Measurements from ENCODE around the gene FARS2. TPM values are rescaled to one million over a fixed set of nuclear protein-coding genes. Genes with fewer than 3 reads are reported as not detected.
"Not testable (repeated sequence)": the region's sequence is repeated elsewhere in the genome, so short reads cannot be mapped to it uniquely, and the experiment has no call there.

FARS2 gene
- total and polyA plus RNA-seq, 5 experiments from 2014 or later, result 13.6 to 39.1 (median 28.1) TPM

GRCh38 chr6:5556011-5556410, 294.7 kb downstream of the FARS2 start:
- POLR2A ChIA-PET, result interaction anchor here (0.6 kb wide), 1 partner anchor 42 kb away, joined by 3 read pairs; no protein-coding TSS in a partner anchor
- Mint-ChIP-seq H3K36me3 (peaks cover 10 to 12% (median 10%) of the 10 kb centered on the region in 3 donors), H3K4me1 (peaks cover 0 to 22% (median 5%) of the 10 kb centered on the region in 4 donors), H3K4me3 (no peak overlapping the region), H3K27ac (no peak overlapping the region), H3K9me3 (peaks cover 0 to 6% (median 3%) of the 10 kb centered on the region in 9 donors), H3K27me3 (no peaks in the 10 kb centered on the region)
- ATAC-seq (no peak), DNase-seq (no peak)

DNA sequence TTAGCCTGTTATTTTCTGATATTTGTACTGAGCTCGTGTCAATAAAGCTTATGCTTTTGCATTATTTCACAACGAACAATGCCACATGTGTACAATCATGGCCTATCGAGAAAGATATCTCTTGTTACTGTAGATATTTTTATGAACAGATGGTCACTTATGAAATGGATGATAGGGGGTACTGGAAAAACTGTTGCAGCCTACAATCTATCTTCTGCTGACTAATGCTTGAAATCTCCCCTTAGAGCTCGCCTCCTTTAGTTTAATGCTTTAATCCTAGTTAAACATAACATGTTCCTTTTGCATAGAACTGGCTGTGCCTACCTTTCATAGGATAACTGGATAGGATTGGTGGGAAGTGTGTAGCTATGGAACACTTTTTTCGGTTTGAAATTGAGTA, 296.2 kb downstream of the FARS2 start:
- ATAC-seq, result no peak
- POLR2A ChIA-PET, result interaction anchor here (0.9 kb wide), 1 partner anchor 110 kb away, joined by 3 read pairs; no protein-coding TSS in a partner anchor
- Mint-ChIP-seq H3K9me3 (no peaks in the 10 kb centered on the region), H3K27ac (no peak overlapping the region), H3K4me3 (no peak overlapping the region), H3K36me3 (peaks cover 5 to 7% (median 6%) of the 10 kb centered on the region in 3 donors), H3K4me1 (peaks cover 0 to 22% (median 6%) of the 10 kb centered on the region in 4 donors), H3K27me3 (no peaks in the 10 kb centered on the region)
- DNase-seq, result no peak

GRCh38 chr6:5559651-5560050, 298.3 kb downstream of the FARS2 start:
- Mint-ChIP-seq H3K36me3 (peaks cover 5 to 13% (median 6%) of the 10 kb centered on the region in 3 donors), H3K27ac (peak overlapping the region in 1 of 10 donors; percentile 38), H3K27me3 (no peaks in the 10 kb centered on the region), H3K4me3 (no peak overlapping the region), H3K4me1 (peaks cover 0 to 22% (median 7%) of the 10 kb centered on the region in 4 donors), H3K9me3 (peaks cover 0 to 4% (median 0%) of the 10 kb centered on the region in 9 donors)
- POLR2A ChIA-PET, result no interaction called here
- DNase-seq (no peak), ATAC-seq (no peak)

DNA sequence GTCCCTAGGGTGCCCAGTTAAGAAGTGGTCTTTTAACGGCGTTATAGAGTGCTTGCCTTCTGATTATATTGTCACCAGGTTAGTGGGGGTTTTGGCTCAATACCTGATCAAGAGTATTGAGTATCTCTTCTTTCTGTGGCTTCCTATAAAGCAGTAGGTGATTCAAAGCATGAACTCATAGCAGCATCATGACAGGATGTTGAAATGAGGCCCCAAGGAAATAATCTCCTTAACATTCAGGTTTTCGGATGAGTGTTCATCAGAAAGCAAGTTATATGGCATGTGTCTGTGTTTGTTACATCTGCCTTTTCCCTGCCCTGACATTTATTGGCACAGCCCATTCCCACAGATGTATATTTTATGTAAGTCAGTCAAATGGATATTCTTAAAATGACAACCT, 301.0 kb downstream of the FARS2 start:
- H3K4me3 Mint-ChIP-seq, result no peak overlapping the region
- no peak for ATAC-seq
- H3K27me3 Mint-ChIP-seq, result no peaks in the 10 kb centered on the region
- peaks cover 0 to 4% (median 0%) of the 10 kb centered on the region in 9 donors for H3K9me3 Mint-ChIP-seq
- no peak for DNase-seq
- H3K36me3 Mint-ChIP-seq, result peaks cover 3 to 18% (median 4%) of the 10 kb centered on the region in 3 donors
- peaks cover 4 to 12% (median 8%) of the 10 kb centered on the region in 4 donors for H3K4me1 Mint-ChIP-seq
- POLR2A ChIA-PET, result no interaction called here
- no peak overlapping the region for H3K27ac Mint-ChIP-seq

DNA sequence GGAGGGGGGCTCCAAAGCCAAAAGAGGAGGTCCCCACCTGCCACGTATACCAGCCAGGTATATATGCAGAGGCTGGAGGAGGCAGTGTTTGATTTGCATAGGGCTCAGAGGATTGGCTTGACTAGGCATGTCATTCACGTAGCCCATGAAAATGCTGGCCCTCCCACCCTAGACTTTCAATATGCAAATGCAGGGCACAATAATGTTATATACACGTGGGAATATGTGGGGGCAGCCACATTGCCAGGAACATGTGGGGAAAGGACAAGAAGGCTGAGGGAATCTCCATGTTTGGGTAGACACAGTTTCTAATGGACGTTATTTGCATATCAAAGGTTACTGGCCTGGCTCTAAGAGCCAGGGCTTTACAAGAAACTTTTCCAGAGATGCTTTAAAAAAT, 301.8 kb downstream of the FARS2 start:
- H3K36me3 Mint-ChIP-seq, result peaks cover 4 to 18% (median 10%) of the 10 kb centered on the region in 3 donors
- POLR2A ChIA-PET, result no interaction called here
- peaks cover 7 to 15% (median 10%) of the 10 kb centered on the region in 4 donors for H3K4me1 Mint-ChIP-seq
- no peak overlapping the region for H3K27ac Mint-ChIP-seq
- DNase-seq (no peak), ATAC-seq (no peak)
- no peaks in the 10 kb centered on the region for H3K27me3 Mint-ChIP-seq
- H3K9me3 Mint-ChIP-seq, result peaks cover 0 to 5% (median 2%) of the 10 kb centered on the region in 9 donors
- no peak overlapping the region for H3K4me3 Mint-ChIP-seq

- ATAC-seq, DNase-seq, POLR2A ChIA-PET, H3K4me3 Mint-ChIP-seq, H3K27ac Mint-ChIP-seq, H3K27me3 Mint-ChIP-seq: not testable (repeated sequence)
- H3K36me3 Mint-ChIP-seq, result peaks cover 7 to 18% (median 11%) of the 10 kb centered on the region in 3 donors
- peaks cover 12 to 17% (median 16%) of the 10 kb centered on the region in 4 donors for H3K4me1 Mint-ChIP-seq
- peaks cover 0 to 13% (median 2%) of the 10 kb centered on the region in 9 donors for H3K9me3 Mint-ChIP-seq
Measured at GRCh38 chr6:5564746-5565145, 303.4 kb downstream of the FARS2 start.

- H3K27ac Mint-ChIP-seq, result peak overlapping the region in 1 of 10 donors; percentile 40
- no peak for ATAC-seq
- POLR2A ChIA-PET, result no interaction called here
Measured at GRCh38 chr6:5565971-5566370, 304.7 kb downstream of the FARS2 start.

DNA sequence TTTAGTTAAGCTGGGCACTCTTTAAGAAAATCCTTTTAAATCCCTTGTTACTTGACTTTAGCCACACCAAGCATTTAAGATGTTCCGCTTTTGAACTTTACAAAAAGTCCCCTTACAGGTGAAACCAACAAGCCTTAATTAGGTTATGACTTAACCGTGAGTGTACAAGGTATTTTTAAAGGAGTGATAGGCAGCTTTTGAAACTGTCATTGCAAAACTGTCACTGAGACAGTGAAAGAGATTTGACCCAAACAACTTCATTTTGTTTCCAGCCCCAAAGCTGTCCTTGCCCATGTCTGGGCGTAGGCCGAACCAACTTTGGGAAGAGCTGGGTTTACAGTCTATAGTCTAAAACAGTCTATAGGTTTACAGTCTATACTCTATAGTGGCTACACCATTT, 305.4 kb downstream of the FARS2 start:
- Mint-ChIP-seq H3K4me3 (no peak overlapping the region), H3K27ac (no peak overlapping the region), H3K27me3 (peaks cover 0 to 1% (median 0%) of the 10 kb centered on the region in 5 donors), H3K9me3 (peaks cover 0 to 13% (median 2%) of the 10 kb centered on the region in 9 donors), H3K36me3 (peaks cover 7 to 18% (median 11%) of the 10 kb centered on the region in 3 donors), H3K4me1 (peaks cover 15 to 21% (median 18%) of the 10 kb centered on the region in 4 donors)
- ATAC-seq (no peak), DNase-seq (no peak)
- POLR2A ChIA-PET, result no interaction called here

More at GRCh38 chr6:5565971-5566370, 304.7 kb downstream of the FARS2 start:
- peaks cover 0 to 1% (median 0%) of the 10 kb centered on the region in 5 donors for H3K27me3 Mint-ChIP-seq
- DNase-seq, result no peak
- peaks cover 0 to 13% (median 2%) of the 10 kb centered on the region in 9 donors for H3K9me3 Mint-ChIP-seq
- H3K4me1 Mint-ChIP-seq, result peaks cover 12 to 18% (median 18%) of the 10 kb centered on the region in 4 donors
- peaks cover 7 to 18% (median 11%) of the 10 kb centered on the region in 3 donors for H3K36me3 Mint-ChIP-seq
- no peak overlapping the region for H3K4me3 Mint-ChIP-seq

DNA sequence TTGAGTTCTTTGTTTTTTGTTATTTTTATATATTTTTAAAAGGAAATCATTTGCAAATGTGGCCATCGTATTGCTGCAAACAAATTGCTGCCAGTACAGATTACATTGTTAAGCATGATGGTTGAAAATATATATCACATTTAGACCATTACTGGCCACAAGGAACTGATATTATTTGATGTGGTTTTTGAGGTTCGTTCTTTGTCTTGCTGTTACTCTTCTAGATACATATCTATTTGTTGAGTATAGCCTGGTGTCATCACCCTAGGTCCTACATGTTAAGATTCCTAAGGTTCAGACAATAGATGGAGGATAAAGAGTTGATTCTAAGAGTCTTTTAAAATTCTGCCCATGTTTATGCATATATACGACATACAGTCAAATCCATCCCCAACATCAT, 306.0 kb downstream of the FARS2 start:
- Mint-ChIP-seq H3K4me3 (no peak overlapping the region), H3K27ac (no peak overlapping the region), H3K27me3 (peaks cover 0 to 1% (median 0%) of the 10 kb centered on the region in 5 donors), H3K36me3 (peaks cover 7 to 16% (median 11%) of the 10 kb centered on the region in 3 donors), H3K4me1 (peaks cover 17 to 21% (median 18%) of the 10 kb centered on the region in 4 donors), H3K9me3 (peaks cover 0 to 13% (median 4%) of the 10 kb centered on the region in 9 donors)
- ATAC-seq (no peak), DNase-seq (no peak)
- POLR2A ChIA-PET, result no interaction called here

- Mint-ChIP-seq H3K4me3 (peak overlapping the region in 1 of 10 donors; percentile 12), H3K36me3 (peaks cover 9 to 22% (median 15%) of the 10 kb centered on the region in 3 donors)
Measured at GRCh38 chr6:5567890-5568289, 306.6 kb downstream of the FARS2 start.

DNA sequence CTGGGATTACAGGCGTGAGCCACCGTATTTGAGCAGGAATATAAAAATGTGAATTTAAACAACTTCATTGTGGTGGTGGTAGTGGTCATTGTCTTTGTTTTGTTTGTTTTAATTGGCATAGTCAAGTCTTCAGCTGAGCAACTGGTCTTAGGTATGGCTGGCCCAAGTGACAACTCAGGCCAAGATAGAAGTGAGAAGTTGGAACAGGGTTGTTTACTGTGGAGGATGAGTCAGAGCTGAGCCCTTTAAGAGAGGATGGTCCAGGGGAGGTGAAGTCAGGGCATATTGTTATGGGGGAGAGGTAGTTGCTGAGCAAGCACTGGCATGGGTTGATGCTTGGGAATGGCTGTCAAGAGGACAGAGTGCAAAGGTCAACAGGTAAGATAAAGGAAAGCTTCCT, 308.2 kb downstream of the FARS2 start:
- no peak for ATAC-seq

More at GRCh38 chr6:5567890-5568289, 306.6 kb downstream of the FARS2 start:
- POLR2A ChIA-PET, result no interaction called here
- peaks cover 0 to 13% (median 4%) of the 10 kb centered on the region in 9 donors for H3K9me3 Mint-ChIP-seq
- peak overlapping the region in 2 of 10 donors; percentile 18 to 24 for H3K27ac Mint-ChIP-seq
- ATAC-seq, result no peak
- H3K27me3 Mint-ChIP-seq, result peaks cover 0 to 1% (median 0%) of the 10 kb centered on the region in 5 donors
- no peak for DNase-seq
- peaks cover 17 to 21% (median 18%) of the 10 kb centered on the region in 4 donors for H3K4me1 Mint-ChIP-seq

DNA sequence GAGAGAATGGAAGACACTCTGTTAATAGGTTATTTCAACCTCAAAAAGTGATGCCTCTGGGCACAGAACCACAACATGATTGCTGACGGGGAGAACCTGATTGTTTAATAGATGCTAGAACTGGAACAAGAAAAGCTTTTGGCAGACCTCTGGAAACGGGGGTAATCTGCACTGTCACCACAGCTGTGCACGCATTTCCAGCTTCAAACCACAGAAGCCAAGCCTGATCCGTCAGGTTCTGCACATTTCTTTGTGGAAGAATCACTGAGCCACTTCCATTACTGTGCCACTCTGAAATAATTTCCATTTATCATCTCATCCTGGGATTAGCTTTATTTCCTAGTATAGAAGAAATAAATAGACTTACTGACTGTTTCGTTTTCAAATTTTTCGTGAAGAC, 309.3 kb downstream of the FARS2 start:
- Mint-ChIP-seq H3K4me3 (no peak overlapping the region), H3K9me3 (peaks cover 3 to 25% (median 11%) of the 10 kb centered on the region in 9 donors), H3K4me1 (peaks cover 17 to 19% (median 18%) of the 10 kb centered on the region in 4 donors), H3K27ac (no peak overlapping the region), H3K27me3 (peaks cover 0 to 1% (median 0%) of the 10 kb centered on the region in 5 donors), H3K36me3 (peaks cover 14 to 25% (median 15%) of the 10 kb centered on the region in 3 donors)
- ATAC-seq, result no peak
- POLR2A ChIA-PET, result no interaction called here
- no peak for DNase-seq

More for the DNA sequence above, 308.2 kb downstream of the FARS2 start:
- Mint-ChIP-seq H3K27me3 (peaks cover 0 to 1% (median 0%) of the 10 kb centered on the region in 5 donors), H3K27ac (peak overlapping the region in 2 of 10 donors; percentile 18 to 24), H3K9me3 (peaks cover 3 to 20% (median 8%) of the 10 kb centered on the region in 9 donors), H3K4me3 (no peak overlapping the region), H3K36me3 (peaks cover 14 to 19% (median 18%) of the 10 kb centered on the region in 3 donors), H3K4me1 (peaks cover 17 to 19% (median 18%) of the 10 kb centered on the region in 4 donors)
- DNase-seq, result no peak
- POLR2A ChIA-PET, result no interaction called here

Data from naive thymus-derived CD8-positive, alpha-beta T cell (primary cell).